ENCODE data around the gene SARS1. TPM values are rescaled to one million over a fixed set of nuclear protein-coding genes. Genes with fewer than 3 reads are reported as not detected.

Gene SARS1
- total and polyA plus RNA-seq, 2 donors (not counting 1 experiment from before 2014, with no cell fraction given) = 59.1 to 115 TPM

DNA sequence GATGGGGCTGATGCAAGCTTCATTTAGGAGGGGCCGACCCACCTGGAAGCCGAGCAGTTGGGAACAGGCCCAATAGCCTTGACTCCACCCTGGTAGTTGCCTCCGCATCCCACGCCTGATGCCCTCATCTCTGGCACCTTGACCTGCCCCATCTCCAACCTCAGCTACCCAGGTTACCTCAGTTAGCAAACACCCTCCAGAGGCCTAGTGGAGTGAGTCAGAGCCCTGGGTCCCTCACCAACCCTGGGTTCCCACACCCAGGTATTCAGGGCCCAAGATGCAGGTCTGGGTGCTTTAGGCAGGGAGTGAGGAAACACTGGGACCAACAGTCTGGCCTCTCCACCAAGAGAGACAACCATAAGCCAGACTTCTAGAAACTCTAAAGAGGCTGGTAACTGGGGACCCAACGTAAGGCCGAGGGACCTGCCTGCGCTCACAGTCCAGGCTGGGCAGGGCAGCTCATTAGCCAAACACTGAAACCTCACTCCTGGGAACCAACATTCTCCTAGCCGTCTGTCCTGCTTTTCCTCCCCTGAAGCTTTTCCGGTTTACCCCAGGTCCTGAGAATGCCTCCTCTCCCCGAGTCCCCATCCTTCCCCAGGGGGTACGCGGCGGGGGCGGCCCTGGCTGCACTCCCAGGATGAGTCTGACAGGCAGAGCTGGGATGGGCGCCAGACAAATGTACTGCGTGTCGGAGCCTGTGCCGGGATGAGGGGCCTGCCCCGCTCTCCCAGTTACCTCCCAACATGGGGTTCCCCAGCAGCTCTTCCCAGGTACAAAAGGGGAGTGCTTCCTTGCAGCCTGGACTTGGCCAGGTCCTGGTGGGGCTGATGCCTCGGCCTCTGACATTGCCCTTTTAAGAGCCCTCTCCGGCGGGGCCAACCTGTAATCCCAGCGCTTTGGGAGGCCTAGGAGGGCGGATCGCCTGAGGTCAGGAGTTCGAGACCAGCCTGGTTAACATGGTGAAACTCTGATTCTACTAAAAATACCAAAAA lies 26.7 kb downstream of the SARS1 start:
- CTCF ChIA-PET = interaction anchor here (0.5 to 2.9 kb wide), 8 partner anchors 11 to 433 kb away, joined by 3 to 8 read pairs (median 4); no protein-coding TSS in a partner anchor
- no peak for DNase-seq
- intact Hi-C loops (cut with micrococcal nuclease) = no loop called here

More for the DNA sequence above, 26.7 kb downstream of the SARS1 start:
- H3K36me3 ChIP-seq (replicated peaks in 1 of 2; ENCODE audit: control extremely low read depth in 1 of 2, control insufficient read depth in 1 of 2, extremely low read depth in 1 of 2, insufficient read depth in 2 of 2, low read length in 1 of 2) = peaks cover 2 to 35% of the 10 kb centered on the region in 2 experiments
- H4K20me1 ChIP-seq (ENCODE audit: control insufficient read depth, insufficient read depth, low read length, poor library complexity, severe bottlenecking) = peaks cover 6% of the 10 kb centered on the region
- H3K27ac ChIP-seq (ENCODE audit: low read length in 2 of 2) = no peak overlapping the region
- peaks cover 0 to 7% of the 10 kb centered on the region in 2 donors for H3K4me1 ChIP-seq (ENCODE audit: control insufficient read depth in 2 of 2, insufficient read depth in 2 of 2, low read length in 2 of 2)
- no peak overlapping the region for H3K9ac ChIP-seq (ENCODE audit: low read length)
- peak overlapping the region; percentile 15 for H3K27ac Mint-ChIP-seq
- H3K4me2 ChIP-seq (replicated peaks; ENCODE audit: low read depth, low read length, poor library complexity, severe bottlenecking) = no peak overlapping the region
- no peaks in the 10 kb centered on the region for H3K79me2 ChIP-seq (ENCODE audit: control insufficient read depth, insufficient read depth, low read length)
- TF ChIP-seq, protein P1, sequence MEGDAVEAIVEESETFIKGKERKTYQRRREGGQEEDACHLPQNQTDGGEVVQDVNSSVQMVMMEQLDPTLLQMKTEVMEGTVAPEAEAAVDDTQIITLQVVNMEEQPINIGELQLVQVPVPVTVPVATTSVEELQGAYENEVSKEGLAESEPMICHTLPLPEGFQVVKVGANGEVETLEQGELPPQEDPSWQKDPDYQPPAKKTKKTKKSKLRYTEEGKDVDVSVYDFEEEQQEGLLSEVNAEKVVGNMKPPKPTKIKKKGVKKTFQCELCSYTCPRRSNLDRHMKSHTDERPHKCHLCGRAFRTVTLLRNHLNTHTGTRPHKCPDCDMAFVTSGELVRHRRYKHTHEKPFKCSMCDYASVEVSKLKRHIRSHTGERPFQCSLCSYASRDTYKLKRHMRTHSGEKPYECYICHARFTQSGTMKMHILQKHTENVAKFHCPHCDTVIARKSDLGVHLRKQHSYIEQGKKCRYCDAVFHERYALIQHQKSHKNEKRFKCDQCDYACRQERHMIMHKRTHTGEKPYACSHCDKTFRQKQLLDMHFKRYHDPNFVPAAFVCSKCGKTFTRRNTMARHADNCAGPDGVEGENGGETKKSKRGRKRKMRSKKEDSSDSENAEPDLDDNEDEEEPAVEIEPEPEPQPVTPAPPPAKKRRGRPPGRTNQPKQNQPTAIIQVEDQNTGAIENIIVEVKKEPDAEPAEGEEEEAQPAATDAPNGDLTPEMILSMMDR (IDR thresholded peaks at IDR 0.05) = no peak
- no peak for TF ChIP-seq EZH2 (IDR thresholded peaks at IDR 0.05; ENCODE audit: borderline replicate concordance, insufficient read depth, low read depth, low read length, poor library complexity, severe bottlenecking)
- no peaks in the 10 kb centered on the region for H3K9me3 ChIP-seq (ENCODE audit: control extremely low read depth in 1 of 3, control insufficient read depth in 2 of 3, insufficient read depth in 1 of 3, low read length in 2 of 3)
- H2AFZ ChIP-seq (ENCODE audit: insufficient read depth, low read depth, low read length, poor library complexity, severe bottlenecking) = no peak overlapping the region
- H3K27me3 ChIP-seq (replicated peaks in 1 of 4; ENCODE audit: control extremely low read depth in 1 of 4, control insufficient read depth in 3 of 4, insufficient read depth in 4 of 4, low read length in 3 of 4) = peaks cover 0 to 28% (median 4%) of the 10 kb centered on the region in 4 experiments
- peaks cover 16% of the 10 kb centered on the region for H3K27me3 Mint-ChIP-seq
- no peak overlapping the region for H3K4me3 ChIP-seq (ENCODE audit: control extremely low read depth in 1 of 5, extremely low read depth in 1 of 5, insufficient read depth in 1 of 5, low read depth in 2 of 5, low read length in 4 of 5)
- H3K4me3 Mint-ChIP-seq = no peak overlapping the region
- peaks cover 19% of the 10 kb centered on the region for H3K4me1 Mint-ChIP-seq
- POLR2A ChIA-PET = no interaction called here
- 62% methylated on average over 22 of the region's 26 CpGs for WGBS (ENCODE audit: insufficient coverage)
- no peak for ATAC-seq (ENCODE audit: low read depth)
- no peaks in the 10 kb centered on the region for H3K9me3 Mint-ChIP-seq (ENCODE audit: insufficient read depth)

All from B cell (primary cell).